RPMI7951 (cell line): ENCODE data around the gene NPTX1. TPM values are rescaled to one million over a fixed set of nuclear protein-coding genes. Genes with fewer than 3 reads are reported as not detected.
"Not testable (repeated sequence)": the region's sequence is repeated elsewhere in the genome, so short reads cannot be mapped to it uniquely, and the experiment has no call there.

Source experiments
- DNase-seq: peaks from one replicate; pipeline ENCODE4 v3.0.0-alpha.2; 2012; ENCODE audit warnings: low read depth
- total RNA-seq: library from RNA; depleted of rRNA; stranded (reverse); fragments of >200 nt; shearing (Covaris generic); gene quantifications from 2 replicates; pipeline ENCODE4 v1.2.3, GENCODE V29; 2014; rRNA removed

Gene NPTX1
- 2.5 and 4.6 TPM in 2 replicates for total RNA-seq

- no peak for DNase-seq
These were observed at the start of gene NPTX1 for GRCh38 chr17:80475910-80476876. Gene NPTX1, minus strand, starts transcription at chr17:80476607. Its CDS starts 161 bp downstream, at chr17:80476446.

- DNase-seq: no peak
These were observed 47.7 kb upstream of the NPTX1 start for GRCh38 chr17:80523956-80524712.

GRCh38 chr17:80523054-80523744 is 46.8 kb upstream of the NPTX1 start:
- DNase-seq: no peak

- no peak for DNase-seq
These were observed 44.5 kb upstream of the NPTX1 start for GRCh38 chr17:80520810-80521455.

DNA sequence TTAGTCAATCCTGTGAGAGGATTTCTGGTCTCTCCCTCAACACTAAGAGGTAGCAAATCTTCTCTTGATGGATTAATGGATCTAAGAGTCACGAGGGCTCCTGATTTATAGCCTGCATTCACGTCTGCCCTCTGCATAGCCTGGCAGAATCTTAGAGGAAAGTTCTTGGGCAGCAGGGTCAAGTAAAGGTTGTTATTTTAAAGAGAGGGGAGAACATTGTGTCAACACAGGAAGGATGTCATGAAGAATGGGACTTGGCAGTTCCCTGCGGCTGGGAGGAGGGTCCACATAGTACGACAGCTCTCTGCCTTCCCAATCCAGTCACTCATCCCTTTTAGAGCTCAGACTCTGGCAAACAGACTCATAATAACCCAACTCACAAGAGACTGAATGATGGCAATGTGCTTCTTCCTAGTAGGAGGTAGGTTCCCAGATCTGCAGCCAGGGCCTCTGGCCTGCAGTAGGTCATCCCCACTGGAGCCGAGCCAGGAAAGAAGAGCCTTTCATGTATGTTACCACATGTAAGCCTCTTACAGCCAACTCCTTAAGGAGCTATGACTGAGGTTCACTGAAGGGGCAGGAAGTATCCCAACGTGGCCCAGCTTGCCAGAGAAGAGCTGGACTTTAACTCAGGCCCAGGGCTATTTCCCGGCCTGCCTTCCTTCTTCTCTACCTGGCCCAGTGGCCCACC is 42.8 kb upstream of the NPTX1 start:
- DNase-seq: no peak

- DNase-seq: no peak
These were observed 42.0 kb upstream of the NPTX1 start for GRCh38 chr17:80518392-80518791.

- DNase-seq: no peak
These were observed 41.2 kb upstream of the NPTX1 start for GRCh38 chr17:80517641-80518040.

- DNase-seq: no peak
These were observed 39.9 kb upstream of the NPTX1 start for GRCh38 chr17:80516171-80516932.

GRCh38 chr17:80513892-80514291 is 37.5 kb upstream of the NPTX1 start:
- peak; percentile 45 for DNase-seq

DNA sequence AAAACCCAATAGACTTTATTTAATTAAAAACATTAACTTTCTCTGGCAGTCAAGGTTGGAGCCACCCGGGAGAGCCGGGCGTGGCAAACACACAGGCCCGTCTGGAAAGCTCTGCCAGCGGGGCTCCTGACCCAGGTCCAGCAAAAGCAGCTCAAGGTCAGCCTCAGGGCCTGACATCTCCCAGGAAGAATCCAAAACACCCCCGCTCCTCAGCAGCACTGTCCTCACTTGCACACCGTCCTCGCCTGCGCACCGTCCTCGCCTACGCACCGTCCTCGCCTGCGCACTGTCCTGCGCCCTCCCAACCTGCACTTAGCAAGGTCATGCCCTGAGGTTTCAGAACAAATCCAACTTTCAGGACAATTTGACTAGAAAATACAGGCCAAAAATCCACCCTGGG is 36.8 kb upstream of the NPTX1 start:
- DNase-seq: no peak

GRCh38 chr17:80512233-80512632 is 35.8 kb upstream of the NPTX1 start:
- peak; percentile 73 for DNase-seq

DNA sequence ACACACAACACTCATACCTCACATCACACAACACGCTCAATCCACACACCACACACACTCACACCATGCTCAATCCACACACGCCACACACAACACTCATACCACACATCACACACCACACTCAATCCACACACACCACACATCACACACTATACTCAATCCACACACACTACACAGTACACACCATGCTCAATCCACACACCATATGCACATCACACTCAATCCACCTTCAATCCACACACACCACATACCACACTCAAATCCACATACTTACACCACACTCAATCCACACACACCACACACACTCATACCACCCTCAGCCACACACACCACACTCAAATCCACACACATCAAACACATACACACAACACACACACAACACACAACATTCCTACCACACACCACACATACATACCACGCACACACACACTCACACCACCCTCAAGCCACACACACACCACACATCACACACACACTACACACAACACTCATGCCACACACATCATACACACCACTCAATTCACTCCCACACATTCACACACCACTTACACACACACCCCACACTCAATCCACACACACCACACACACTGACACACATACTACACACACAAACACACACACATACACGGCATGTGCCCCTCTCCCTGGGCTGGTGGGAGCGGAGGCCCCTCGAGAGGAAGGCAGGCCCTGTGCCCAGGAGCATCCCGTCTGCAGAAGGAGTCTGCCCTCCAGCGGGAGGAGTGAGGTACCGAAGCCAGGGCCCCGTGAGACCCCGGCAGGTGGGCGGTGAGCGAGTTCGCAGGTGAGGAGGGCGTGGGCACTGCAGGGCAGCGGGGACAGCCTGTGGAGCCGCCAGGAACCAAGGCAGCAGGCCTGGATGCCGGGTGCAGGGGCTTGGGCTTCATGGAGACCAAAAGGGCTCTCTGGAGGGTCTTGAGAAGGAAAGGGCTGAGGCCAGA is 35.1 kb upstream of the NPTX1 start:
- no peak for DNase-seq

DNA sequence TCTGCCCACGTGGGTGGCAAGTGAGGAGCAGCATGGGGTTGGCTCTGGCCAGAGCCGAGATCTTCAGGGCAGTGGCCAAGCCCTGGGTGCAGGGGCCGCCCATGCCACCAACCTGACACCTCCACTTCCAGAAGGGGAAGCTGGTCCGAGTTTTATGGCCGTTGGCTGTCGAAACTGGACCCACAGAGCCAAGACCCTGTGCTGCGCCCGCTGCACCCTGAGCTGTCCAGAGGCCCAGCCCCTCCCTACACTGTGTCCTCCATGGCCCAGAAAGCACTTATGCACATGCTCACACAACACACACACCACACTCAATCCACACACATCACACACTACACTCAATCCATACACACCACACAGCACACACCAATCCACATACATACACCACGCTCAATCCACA is 34.4 kb upstream of the NPTX1 start:
- no peak for DNase-seq

DNA sequence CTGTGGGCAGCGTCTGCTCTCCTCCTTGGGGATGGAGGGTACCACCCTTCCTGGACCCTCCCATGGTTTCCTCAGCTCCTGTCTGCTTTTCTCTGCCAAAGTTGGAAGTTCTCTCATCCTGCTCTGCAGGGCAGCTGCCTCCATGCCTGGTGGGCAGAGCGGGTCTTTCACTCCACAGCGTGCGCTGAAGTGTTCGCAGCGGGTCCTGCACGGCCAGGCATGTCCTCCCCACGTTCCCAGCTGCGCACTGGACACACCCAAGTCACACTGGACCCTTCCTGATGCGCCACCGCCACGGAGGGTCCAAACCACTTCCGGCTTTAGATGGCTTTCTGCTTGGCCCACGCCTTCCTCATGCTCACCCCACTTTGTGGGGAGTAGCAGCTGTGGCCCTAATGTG is 33.7 kb upstream of the NPTX1 start:
- DNase-seq: no peak

DNA sequence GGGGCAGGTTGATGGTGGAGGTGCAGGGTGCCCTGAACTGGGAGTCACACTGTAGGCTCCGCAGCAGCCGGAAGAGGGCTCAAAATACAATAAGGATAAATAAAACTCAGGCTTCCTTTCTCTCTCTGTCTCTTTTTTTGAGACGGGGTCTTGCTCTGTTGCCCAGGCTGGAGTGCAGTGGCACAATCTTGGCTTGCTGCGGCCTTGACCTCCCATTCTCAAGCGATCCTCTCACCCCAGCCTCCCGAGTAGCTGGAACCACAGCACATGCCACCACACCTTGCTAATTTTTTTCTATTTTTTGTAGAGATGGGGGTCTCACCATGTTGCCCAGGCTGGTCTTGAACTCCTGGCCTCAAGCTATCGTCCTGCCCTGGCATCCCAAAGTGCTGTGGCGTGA is 32.9 kb upstream of the NPTX1 start:
- DNase-seq: no peak

- no peak for DNase-seq
These were observed 31.6 kb upstream of the NPTX1 start for GRCh38 chr17:80507965-80508364.

GRCh38 chr17:80507177-80507576 is 30.8 kb upstream of the NPTX1 start:
- not testable (repeated sequence) for DNase-seq

- DNase-seq: peak; percentile 39
These were observed 28.4 kb upstream of the NPTX1 start for GRCh38 chr17:80504686-80505413.
